GM12892 (cell line): ENCODE results near the gene PLVAP.

Source experiments
- DNase-seq: peaks from one replicate; pipeline ENCODE4 v3.0.0; 2011; ENCODE audit not compliant: insufficient read length
- FAIRE-seq: peaks from 2 replicates; lab custom pipeline; 2011; peaks lifted over from hg19 to GRCh38; lab: Jason Lieb, UNC
- POLR2A ChIP-seq: IDR thresholded peaks from 2 replicates; pipeline ENCODE4 v1.6.1; 2011; ENCODE audit warnings: low read depth, low read length, control low read depth
- POLR2AphosphoS5 ChIP-seq: IDR thresholded peaks from 2 replicates; pipeline ENCODE4 v1.6.1; 2011; ENCODE audit warnings: low read depth, low read length, control low read depth
- TAF1 ChIP-seq: IDR thresholded peaks from 2 replicates; pipeline ENCODE4 v1.6.1; 2011; ENCODE audit warnings: low read depth, mild to moderate bottlenecking, control low read depth, low read length, borderline replicate concordance

The PLVAP gene

DNA sequence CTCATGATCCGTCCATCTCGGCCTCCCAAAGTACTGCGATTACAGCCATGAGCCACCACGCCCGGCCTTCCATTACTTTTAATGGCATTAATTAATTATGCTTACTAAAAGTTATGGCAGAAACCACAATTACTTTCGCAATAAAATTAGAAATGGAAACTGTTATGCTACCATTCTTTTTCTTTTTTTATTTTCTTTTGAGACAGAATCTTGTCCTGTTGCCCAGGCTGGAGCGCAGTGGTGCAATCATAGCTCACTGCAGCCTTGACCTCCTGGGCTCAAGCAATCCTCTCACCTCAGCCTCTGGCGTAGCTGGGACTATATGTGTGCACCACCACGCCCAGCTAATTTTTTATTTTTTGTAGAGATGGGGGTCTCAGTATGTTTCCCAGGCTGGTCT, 32.8 kb upstream of the PLVAP start:
- FAIRE-seq (no peak), DNase-seq (no peak)
- TF ChIP-seq POLR2AphosphoS5 (no peak), POLR2A (no peak), TAF1 (no peak)

DNA sequence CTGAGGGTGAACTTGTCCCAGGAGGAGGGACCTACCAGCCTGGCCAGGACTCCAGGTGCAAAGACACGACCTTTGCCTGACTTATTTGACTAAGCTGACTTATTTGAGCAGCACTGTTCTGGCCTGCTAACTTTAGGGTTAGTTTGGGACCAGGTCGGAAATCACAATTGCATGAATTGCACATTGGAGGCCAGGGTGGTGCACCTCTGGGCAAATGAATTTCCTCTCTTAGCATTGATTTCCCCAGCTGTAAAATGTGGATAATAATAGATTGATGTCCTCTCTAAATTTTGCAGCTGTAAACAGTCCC, 29.7 kb upstream of the PLVAP start:
- DNase-seq: no peak
- FAIRE-seq: peak; percentile 50
- TF ChIP-seq POLR2AphosphoS5: no peak

DNA sequence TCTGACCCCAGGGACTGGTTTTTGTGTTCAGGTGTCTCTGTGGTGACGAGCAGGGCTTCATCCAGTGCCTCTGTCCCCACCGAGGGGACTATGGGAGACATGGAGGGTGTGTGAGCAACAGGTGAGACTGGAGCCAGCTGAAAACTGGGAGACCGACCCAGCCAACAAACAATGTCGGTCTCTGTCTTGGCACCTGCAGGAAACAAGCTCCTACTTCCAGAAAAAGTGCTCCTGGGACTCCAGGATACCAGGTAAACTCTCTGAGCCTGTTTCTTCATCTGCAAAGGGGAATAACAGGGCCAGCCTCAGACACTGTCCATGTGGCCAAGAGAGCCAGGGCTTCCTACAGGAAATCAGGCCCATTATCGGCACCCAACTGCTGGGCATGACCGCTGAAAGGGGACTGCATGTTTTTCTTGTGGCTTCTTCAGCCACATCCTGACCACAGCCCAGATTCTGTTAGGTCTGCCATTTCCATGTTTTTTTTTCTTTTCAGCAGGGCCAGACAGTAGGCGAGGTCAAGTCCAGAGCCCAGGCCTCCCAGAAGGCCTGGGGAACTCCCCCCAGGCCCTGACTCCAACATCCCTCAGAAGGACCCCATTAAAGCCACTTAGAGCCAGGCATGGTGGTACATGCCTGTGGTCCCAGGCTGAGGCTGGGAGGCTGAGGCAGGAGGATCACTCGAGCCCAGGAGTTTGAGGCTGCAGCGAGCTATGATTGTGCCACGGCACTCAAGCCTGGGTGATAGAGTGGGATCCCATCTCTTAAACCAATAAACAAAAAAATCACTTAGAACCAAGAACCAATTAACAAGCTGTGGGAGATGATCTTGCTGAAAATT, 29.1 kb upstream of the PLVAP start:
- no peak for TF ChIP-seq POLR2AphosphoS5
- TF ChIP-seq POLR2A: no peak
- no peak for TF ChIP-seq TAF1
- peak; percentile 57 for DNase-seq
- peak; percentile 84 for FAIRE-seq

DNA sequence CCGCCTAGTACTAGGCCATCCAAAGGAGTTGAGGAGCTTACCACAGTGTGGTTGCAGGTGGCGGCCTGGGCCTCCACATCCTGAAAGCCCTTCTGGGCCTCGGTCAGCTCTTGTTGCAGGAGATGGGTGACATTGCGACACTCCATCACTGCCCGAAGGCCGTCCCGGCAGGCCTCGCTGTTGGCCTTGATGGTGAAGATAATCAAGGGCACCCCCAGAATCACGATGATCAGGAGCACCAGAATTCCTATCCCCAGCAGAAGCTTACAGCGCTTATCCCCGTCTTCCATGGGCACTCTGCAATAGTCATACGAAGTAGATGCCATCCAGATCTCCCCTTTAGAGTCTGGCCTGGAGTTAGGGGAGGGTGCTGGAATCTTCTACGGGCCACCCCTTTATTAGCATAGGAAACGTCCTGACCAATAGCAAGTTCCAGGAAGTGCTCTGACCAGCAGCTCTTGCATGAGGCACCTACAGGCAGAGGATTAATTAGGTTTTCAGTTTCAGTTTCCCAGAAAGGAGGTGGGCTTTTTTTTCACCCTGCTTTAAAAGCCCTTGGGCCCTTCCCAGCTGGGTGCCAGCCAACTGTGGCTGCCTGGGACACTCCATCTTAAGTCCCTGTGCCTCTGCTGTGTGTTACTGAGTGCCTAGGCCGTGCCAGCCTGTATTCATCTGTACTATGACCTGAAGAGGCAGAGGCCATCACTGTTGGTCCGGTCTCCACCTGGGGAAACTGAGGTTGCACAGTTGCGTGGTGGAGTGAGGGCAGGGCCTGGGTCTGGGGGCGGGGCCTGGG, 28.3 kb upstream of the PLVAP start, which contains the start of gene BST2:
TSS of gene BST2 (minus strand) at position 381 of the 796 bp plus-strand sequence. CDS start at position 326, 55 bp downstream.
- TF ChIP-seq POLR2A (peak; percentile 66), POLR2AphosphoS5 (peak; percentile 84), TAF1 (0 out of 2 replicates have a peak, but pooled peaks have one; percentile 46)
- peak; percentile 86 for FAIRE-seq
- DNase-seq: peak; percentile 88

DNA sequence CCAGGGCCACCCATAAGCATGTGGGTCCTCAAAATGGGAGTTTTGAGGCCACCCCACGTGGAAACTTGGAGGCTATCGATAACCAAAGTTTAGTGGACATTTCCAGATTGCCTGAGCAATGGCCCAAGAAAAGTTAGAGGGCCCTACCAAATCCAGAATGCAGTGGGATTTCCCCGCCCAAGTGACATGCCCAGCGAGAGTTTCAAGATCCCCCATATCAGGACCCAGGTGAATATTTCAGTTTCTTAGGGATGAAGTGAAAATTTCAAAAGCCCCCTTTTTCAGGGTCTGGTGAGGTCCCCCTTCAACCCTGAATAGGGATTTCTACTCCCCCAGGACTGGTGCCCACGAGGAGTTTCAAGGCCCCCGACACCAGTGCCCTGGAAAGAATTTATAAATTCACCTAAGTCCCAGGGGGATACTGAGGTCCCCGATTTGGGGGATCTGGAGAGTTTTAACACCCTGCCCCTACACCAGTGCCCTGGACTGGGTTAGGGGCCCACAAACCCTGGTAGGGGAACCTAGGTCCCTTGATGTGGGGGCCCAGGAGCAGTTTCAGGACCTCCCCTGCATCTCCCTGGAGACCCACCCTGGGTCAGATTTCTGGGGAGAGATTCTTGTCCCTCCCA, 27.6 kb upstream of the PLVAP start:
- FAIRE-seq (no peak), DNase-seq (no peak)
- no peak for TF ChIP-seq POLR2A
- no peak for TF ChIP-seq TAF1
- no peak for TF ChIP-seq POLR2AphosphoS5

DNA sequence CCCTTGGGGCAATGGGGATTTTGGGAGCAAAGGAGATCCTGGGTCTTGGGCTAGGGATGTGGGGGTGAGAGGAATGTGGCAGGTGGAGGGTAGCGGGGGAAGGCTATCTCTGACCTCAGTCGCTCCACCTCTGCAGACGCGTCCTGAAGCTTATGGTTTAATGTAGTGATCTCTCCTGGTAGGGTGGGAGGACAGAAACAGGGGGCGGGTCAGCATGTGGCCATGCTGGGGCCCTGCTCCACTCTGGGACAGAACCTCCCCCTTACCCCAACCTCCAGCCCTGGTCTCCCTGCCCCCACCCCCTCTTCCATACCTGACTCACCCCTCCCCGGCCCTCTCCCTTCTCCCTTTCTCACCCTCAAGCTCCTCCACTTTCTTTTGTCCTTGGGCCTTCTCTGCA, 26.9 kb upstream of the PLVAP start:
- no peak for FAIRE-seq
- TF ChIP-seq POLR2AphosphoS5: no peak
- no peak for TF ChIP-seq TAF1
- no peak for TF ChIP-seq POLR2A
- DNase-seq: no peak

DNA sequence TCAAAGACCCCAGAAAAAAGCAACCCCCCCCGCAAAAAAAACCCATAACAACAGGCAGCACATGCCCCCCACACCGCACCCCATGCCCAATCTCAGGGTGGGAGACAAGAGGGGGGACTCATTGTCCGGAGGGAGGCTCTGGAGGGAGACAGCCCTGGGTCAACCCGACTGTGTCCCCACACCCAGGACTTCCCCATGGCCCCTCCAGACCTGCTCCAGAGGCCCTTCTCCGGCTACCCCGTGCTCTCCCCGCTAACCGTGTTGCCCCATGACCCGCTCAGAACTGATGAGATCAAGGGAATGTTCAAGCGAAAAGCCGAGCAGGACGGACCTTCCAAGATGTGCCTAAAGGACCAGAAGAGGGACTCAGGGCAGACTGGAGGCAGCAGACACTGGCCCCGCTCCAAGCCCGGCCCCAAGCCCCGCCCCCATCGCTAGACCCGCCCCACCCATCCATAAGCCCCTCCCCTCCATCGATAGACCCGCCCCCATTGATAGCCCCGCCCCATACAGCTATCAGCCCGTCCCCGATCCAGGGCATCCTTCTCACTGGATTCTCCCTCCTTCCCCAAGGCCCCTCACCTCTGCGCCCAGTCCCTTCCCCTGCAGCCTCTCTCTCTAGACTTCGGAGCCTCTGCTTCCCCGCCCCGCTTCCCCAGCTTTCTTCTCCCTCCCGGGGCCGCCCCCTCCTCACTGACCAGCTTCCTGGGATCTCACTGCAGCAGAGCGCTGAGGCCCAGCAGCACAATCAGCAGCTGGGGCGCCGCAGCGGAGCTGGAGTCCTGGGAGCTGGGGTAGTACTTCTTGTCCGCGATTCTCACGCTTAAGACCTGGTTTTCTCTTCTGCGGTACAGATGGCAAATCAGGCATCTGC, 26.1 kb upstream of the PLVAP start:
- FAIRE-seq: no peak
- peak; percentile 68 for DNase-seq
- TF ChIP-seq POLR2AphosphoS5 (no peak), POLR2A (no peak), TAF1 (no peak)

DNA sequence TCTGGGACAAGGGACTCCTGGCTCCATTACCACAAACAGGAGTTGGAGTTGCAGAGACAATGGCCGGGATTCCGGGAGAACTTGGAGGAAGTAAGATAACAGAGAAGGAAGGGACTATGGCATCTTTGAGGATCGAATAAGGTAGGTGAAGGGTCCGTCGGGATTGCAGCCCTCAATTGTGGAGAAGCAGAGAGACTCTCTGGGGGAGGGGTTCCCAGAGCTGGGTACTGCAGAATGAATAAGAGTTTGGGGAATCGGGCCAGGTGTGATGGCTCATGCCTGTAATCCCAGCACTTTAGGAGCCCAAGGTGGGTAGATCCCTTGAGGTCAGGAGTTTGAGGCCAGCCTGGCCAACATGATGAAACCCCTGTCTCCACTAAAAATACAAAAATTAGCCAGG, 24.5 kb upstream of the PLVAP start:
- FAIRE-seq (no peak), DNase-seq (no peak)
- TF ChIP-seq POLR2A: no peak
- no peak for TF ChIP-seq TAF1
- TF ChIP-seq POLR2AphosphoS5: no peak

DNA sequence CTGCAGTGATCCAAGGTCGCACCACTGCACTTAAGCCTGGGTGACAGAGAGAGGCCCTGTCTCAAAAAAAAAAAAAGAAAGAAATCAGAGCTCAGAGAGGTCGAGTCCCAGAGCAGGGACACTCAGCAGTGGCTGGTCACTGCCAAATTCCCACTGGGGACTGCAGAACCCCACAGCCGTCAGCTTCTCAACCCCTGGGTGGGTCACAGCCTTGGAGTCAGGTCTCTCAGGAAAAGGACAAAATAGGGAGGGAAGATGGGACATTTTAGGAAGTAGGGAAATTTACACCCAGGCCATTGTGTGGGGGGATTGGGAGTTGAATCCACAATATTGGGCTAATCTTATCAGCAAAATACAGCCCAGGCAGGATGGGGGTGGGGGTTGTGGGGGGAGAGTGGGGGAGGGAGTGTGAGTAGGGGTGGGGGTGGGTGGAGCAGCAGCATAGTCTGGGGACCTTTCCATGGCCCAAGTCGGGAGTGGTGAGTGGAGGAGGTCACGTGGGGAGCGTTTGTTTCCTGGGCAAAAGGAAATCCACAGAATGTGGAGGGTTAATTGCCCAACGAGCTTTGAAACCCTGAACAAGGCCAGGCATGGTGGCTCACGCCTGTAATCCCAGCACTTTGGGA, 21.9 kb upstream of the PLVAP start:
- no peak for DNase-seq
- no peak for FAIRE-seq
- TF ChIP-seq TAF1 (no peak), POLR2AphosphoS5 (no peak), POLR2A (no peak)

DNA sequence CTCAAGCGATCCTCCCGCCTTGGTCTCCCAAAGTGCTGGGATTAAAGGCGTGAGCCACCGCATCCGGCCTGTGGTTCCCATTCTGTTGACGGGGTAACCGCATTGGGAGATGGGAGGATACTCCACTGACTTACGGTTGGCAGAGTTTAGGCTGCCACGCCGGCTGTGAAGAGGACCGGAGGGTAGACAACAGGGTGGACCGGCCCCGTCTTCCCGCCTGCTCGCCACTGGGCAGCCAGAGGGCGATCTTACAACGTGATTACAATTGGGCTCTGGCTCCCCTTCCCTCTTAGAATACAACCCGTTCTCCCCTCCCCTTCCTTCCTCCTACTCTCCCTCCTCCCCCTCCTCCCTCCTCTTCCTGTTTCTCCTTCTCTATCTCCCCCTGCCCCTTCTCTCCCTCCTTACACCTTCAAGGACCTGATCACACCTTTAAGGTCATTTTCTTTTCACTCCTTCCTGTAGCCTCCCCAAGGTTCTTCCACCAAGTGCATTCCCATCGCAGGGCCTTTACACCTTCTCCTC, 17.8 kb upstream of the PLVAP start:
- peak; percentile 82 for FAIRE-seq
- peak; percentile 44; the same call in 1 of the 2 replicates for TF ChIP-seq POLR2AphosphoS5
- TF ChIP-seq POLR2A: no peak
- DNase-seq: no peak
